ENCODE data around the gene PINLYP.

DNA sequence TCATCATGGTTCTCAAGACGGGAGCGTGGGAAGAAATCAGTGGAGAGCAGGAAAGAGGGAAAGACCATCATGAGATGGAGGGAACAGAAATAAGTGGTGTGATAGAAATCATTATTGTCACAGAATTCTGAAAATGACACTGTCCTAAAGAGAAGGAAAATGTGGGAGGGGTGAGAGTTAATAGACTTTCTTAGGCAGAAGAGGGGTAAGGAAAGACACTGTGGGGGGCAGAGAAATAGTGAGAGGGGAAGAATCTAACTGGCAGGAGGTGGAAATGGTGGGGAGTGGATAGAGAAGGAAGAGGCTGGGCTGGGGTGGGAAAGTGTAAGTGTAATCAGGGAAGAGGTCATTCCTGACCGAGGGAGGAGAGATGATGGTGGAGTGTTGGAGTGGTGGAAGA is 3.2 kb downstream of the PINLYP start:
- TF ChIP-seq, protein P1, sequence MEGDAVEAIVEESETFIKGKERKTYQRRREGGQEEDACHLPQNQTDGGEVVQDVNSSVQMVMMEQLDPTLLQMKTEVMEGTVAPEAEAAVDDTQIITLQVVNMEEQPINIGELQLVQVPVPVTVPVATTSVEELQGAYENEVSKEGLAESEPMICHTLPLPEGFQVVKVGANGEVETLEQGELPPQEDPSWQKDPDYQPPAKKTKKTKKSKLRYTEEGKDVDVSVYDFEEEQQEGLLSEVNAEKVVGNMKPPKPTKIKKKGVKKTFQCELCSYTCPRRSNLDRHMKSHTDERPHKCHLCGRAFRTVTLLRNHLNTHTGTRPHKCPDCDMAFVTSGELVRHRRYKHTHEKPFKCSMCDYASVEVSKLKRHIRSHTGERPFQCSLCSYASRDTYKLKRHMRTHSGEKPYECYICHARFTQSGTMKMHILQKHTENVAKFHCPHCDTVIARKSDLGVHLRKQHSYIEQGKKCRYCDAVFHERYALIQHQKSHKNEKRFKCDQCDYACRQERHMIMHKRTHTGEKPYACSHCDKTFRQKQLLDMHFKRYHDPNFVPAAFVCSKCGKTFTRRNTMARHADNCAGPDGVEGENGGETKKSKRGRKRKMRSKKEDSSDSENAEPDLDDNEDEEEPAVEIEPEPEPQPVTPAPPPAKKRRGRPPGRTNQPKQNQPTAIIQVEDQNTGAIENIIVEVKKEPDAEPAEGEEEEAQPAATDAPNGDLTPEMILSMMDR (IDR thresholded peaks at IDR 0.05): no peak
- TF ChIP-seq USF2 (IDR thresholded peaks at IDR 0.05; ENCODE audit: borderline replicate concordance, low read depth, low read length) (no peak), NFIC (IDR thresholded peaks at IDR 0.05; ENCODE audit: borderline replicate concordance) (no peak), REST (IDR thresholded peaks at IDR 0.05; ENCODE audit: low read depth, low read length) (no peak), EP300 (IDR thresholded peaks at IDR 0.05; ENCODE audit: borderline replicate concordance in 1 of 2, low read depth in 1 of 2, low read length in 1 of 2) (no peak)
